ENCODE data around the gene NIN.

DNA sequence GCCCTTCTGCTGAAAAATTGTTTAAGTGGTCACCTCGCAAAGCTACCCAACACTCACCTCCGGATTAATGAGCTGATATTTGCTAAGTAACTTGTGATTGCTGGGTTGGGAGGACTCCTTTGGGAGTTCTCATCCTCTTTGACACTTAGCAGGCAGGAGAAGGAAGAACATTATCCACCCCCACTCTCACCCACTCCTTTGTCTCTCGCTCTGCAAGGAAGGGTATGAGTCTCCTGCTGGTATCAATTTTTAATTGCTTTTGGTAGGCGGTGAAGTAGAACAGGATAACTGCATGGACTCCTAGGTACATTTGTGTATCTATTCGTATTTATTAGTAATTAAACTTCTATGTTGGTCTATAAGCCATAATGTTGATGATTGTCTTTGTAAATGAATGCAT, 34.0 kb upstream of the NIN start:
- TF ChIP-seq, protein P1, sequence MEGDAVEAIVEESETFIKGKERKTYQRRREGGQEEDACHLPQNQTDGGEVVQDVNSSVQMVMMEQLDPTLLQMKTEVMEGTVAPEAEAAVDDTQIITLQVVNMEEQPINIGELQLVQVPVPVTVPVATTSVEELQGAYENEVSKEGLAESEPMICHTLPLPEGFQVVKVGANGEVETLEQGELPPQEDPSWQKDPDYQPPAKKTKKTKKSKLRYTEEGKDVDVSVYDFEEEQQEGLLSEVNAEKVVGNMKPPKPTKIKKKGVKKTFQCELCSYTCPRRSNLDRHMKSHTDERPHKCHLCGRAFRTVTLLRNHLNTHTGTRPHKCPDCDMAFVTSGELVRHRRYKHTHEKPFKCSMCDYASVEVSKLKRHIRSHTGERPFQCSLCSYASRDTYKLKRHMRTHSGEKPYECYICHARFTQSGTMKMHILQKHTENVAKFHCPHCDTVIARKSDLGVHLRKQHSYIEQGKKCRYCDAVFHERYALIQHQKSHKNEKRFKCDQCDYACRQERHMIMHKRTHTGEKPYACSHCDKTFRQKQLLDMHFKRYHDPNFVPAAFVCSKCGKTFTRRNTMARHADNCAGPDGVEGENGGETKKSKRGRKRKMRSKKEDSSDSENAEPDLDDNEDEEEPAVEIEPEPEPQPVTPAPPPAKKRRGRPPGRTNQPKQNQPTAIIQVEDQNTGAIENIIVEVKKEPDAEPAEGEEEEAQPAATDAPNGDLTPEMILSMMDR (IDR thresholded peaks at IDR 0.05) = no peak
- TF ChIP-seq POLR2A (IDR thresholded peaks at IDR 0.05) = no peak

All from lower leg skin (tissue), 3 donors.